ENCODE measurements around the gene OR2V2.
"Not testable (repeated sequence)": the region's sequence is repeated elsewhere in the genome, so short reads cannot be mapped to it uniquely, and the experiment has no call there.

OR2V2 gene

GRCh38 chr5:181114844-181115778 is 32.3 kb upstream of the OR2V2 start:
- no peak for DNase-seq (ENCODE audit: low spot score)

GRCh38 chr5:181118369-181118768 is 29.0 kb upstream of the OR2V2 start:
- DNase-seq (ENCODE audit: low spot score), result no peak

- no peak for DNase-seq (ENCODE audit: low spot score)
These were observed 28.3 kb upstream of the OR2V2 start for GRCh38 chr5:181119105-181119504.

- DNase-seq (ENCODE audit: low spot score), result no peak
These were observed 27.1 kb upstream of the OR2V2 start for GRCh38 chr5:181120306-181120705.

- DNase-seq (ENCODE audit: low spot score), result no peak
These were observed 26.6 kb upstream of the OR2V2 start for GRCh38 chr5:181120761-181121160.

- no peak for DNase-seq (ENCODE audit: low spot score)
These were observed 25.5 kb upstream of the OR2V2 start for GRCh38 chr5:181121675-181122561.

GRCh38 chr5:181124526-181124925 is 22.9 kb upstream of the OR2V2 start:
- DNase-seq (ENCODE audit: low spot score), result no peak

- DNase-seq (ENCODE audit: low spot score), result no peak
These were observed 20.5 kb upstream of the OR2V2 start for GRCh38 chr5:181126841-181127240.

- no peak for DNase-seq (ENCODE audit: low spot score)
These were observed 19.9 kb upstream of the OR2V2 start for GRCh38 chr5:181127456-181127855.

- no peak for DNase-seq (ENCODE audit: low spot score)
These were observed 19.3 kb upstream of the OR2V2 start for GRCh38 chr5:181127907-181128626.

GRCh38 chr5:181129601-181130000 is 17.8 kb upstream of the OR2V2 start:
- no peak for DNase-seq (ENCODE audit: low spot score)

- DNase-seq (ENCODE audit: low spot score), result not testable (repeated sequence)
These were observed 17.3 kb upstream of the OR2V2 start for GRCh38 chr5:181130081-181130480.

- no peak for DNase-seq (ENCODE audit: low spot score)
These were observed 16.4 kb upstream of the OR2V2 start, which contains the start of gene OR2V1 for GRCh38 chr5:181130832-181131496. OR2V1 (minus strand) TSS chr5:181131169; CDS start chr5:181125304, 5,865 bp downstream.

- no peak for DNase-seq (ENCODE audit: low spot score)
These were observed 15.9 kb upstream of the OR2V2 start for GRCh38 chr5:181131514-181131913.

GRCh38 chr5:181133083-181133482 is 14.3 kb upstream of the OR2V2 start:
- DNase-seq (ENCODE audit: low spot score), result no peak

- no peak for DNase-seq (ENCODE audit: low spot score)
These were observed 13.7 kb upstream of the OR2V2 start for GRCh38 chr5:181133610-181134231.

- no peak for DNase-seq (ENCODE audit: low spot score)
These were observed 13.1 kb upstream of the OR2V2 start for GRCh38 chr5:181134259-181134658.

- no peak for DNase-seq (ENCODE audit: low spot score)
These were observed 10.9 kb upstream of the OR2V2 start for GRCh38 chr5:181136361-181136955.

GRCh38 chr5:181138258-181138657 is 9.1 kb upstream of the OR2V2 start:
- no peak for DNase-seq (ENCODE audit: low spot score)

GRCh38 chr5:181140766-181141165 is 6.6 kb upstream of the OR2V2 start:
- no peak for DNase-seq (ENCODE audit: low spot score)

GRCh38 chr5:181142054-181142453 is 5.3 kb upstream of the OR2V2 start:
- no peak for DNase-seq (ENCODE audit: low spot score)

Measured in putamen (tissue), 1 donor.